HT1080 (cell line): Measurements from ENCODE around the gene TAS1R1. TPM values are rescaled to one million over a fixed set of nuclear protein-coding genes. Genes with fewer than 3 reads are reported as not detected.

Experiments
- DNase-seq: peaks from one replicate; pipeline ENCODE4 v3.0.0-alpha.2; 2015; ENCODE audit warnings: low read depth
- polyA plus RNA-seq, 2 experiments: library from polyadenylated mRNA; depleted of rRNA; stranded (reverse); fragments of >200 nt; gene quantifications; 2 replicates each; pipeline ENCODE4 v1.2.3, GENCODE V29; 2015
- total RNA-seq: library from RNA; depleted of rRNA; stranded (reverse); fragments of >200 nt; shearing (Covaris generic); gene quantifications from 2 replicates; pipeline ENCODE4 v1.2.3, GENCODE V29; 2014; rRNA removed

Gene TAS1R1
- not detected in 2 replicates for total RNA-seq
- 0.14 TPM in 1 of 2 replicates, not detected in the other for polyA plus RNA-seq (2015; cell fraction: cytosol; rRNA removed)
- polyA plus RNA-seq (2015; cell fraction: nucleus; rRNA removed) = not detected in 2 replicates

GRCh38 chr1:6554907-6555778 is at the start of gene TAS1R1:
Gene TAS1R1 (plus strand): TSS chr1:6555307. CDS start chr1:6555374, 67 bp downstream.
- no peak for DNase-seq

- DNase-seq = no peak
Measured at GRCh38 chr1:6505367-6506209, 49.5 kb upstream of the TAS1R1 start.

- no peak for DNase-seq
Measured at GRCh38 chr1:6506210-6507036, 48.7 kb upstream of the TAS1R1 start.

GRCh38 chr1:6507037-6507428 is 48.1 kb upstream of the TAS1R1 start:
- DNase-seq = no peak

GRCh38 chr1:6507461-6507911 is 47.6 kb upstream of the TAS1R1 start:
- DNase-seq = no peak

GRCh38 chr1:6508154-6508815 is 46.8 kb upstream of the TAS1R1 start:
- no peak for DNase-seq

- DNase-seq = no peak
Measured at GRCh38 chr1:6508816-6509189, 46.3 kb upstream of the TAS1R1 start.

GRCh38 chr1:6509220-6509918 is 45.7 kb upstream of the TAS1R1 start:
- DNase-seq = no peak

- DNase-seq = no peak
Measured at GRCh38 chr1:6509919-6510291, 45.2 kb upstream of the TAS1R1 start.

- DNase-seq = no peak
Measured at GRCh38 chr1:6510493-6510892, 44.6 kb upstream of the TAS1R1 start.

- DNase-seq = no peak
Measured at GRCh38 chr1:6511056-6511455, 44.1 kb upstream of the TAS1R1 start.

- DNase-seq = no peak
Measured at GRCh38 chr1:6511561-6512244, 43.4 kb upstream of the TAS1R1 start.

- DNase-seq = no peak
Measured at GRCh38 chr1:6512245-6512907, 42.7 kb upstream of the TAS1R1 start.

GRCh38 chr1:6512908-6513280 is 42.2 kb upstream of the TAS1R1 start:
- no peak for DNase-seq

GRCh38 chr1:6513320-6513801 is 41.7 kb upstream of the TAS1R1 start:
- no peak for DNase-seq

- DNase-seq = peak; percentile 28
Measured at GRCh38 chr1:6515771-6516170, 39.3 kb upstream of the TAS1R1 start.

GRCh38 chr1:6517435-6517851 is 37.7 kb upstream of the TAS1R1 start:
- DNase-seq = peak; percentile 24

GRCh38 chr1:6519491-6519934 is 35.6 kb upstream of the TAS1R1 start:
- no peak for DNase-seq
